Stimulated activated memory B cell treated with anti-CD40 and anti-IgM and Interleukin-4, amounts not matched to agents 10 μg/mL and 1 μg/mL and 100 μg/mL, for 72 hours (primary cell): Measurements from ENCODE around the gene SIPA1L2.

ENCODE experiments used
- ATAC-seq: fragments of 150-1000 bp; cut with Tn5 transposase; 2 replicates; pipeline ENCODE4 v1.10.0; 2021
- H3K27ac Mint-ChIP-seq: one replicate; pipeline ENCODE4 v1.8.0; 2022; ENCODE audit warnings: mild to moderate bottlenecking, mixed read lengths
- H3K27me3 Mint-ChIP-seq: one replicate; pipeline ENCODE4 v1.8.0; 2022; ENCODE audit warnings: mixed read lengths
- H3K36me3 Mint-ChIP-seq: one replicate; pipeline ENCODE4 v1.8.0; 2022; ENCODE audit warnings: mixed read lengths
- H3K4me1 Mint-ChIP-seq: one replicate; pipeline ENCODE4 v1.8.0; 2022; ENCODE audit warnings: mixed read lengths
- H3K4me3 Mint-ChIP-seq: one replicate; pipeline ENCODE4 v1.8.0; 2022; ENCODE audit warnings: mild to moderate bottlenecking, moderate library complexity, mixed read lengths
- H3K9me3 Mint-ChIP-seq: one replicate; pipeline ENCODE4 v1.8.0; 2022; ENCODE audit warnings: mixed read lengths

The SIPA1L2 gene

DNA sequence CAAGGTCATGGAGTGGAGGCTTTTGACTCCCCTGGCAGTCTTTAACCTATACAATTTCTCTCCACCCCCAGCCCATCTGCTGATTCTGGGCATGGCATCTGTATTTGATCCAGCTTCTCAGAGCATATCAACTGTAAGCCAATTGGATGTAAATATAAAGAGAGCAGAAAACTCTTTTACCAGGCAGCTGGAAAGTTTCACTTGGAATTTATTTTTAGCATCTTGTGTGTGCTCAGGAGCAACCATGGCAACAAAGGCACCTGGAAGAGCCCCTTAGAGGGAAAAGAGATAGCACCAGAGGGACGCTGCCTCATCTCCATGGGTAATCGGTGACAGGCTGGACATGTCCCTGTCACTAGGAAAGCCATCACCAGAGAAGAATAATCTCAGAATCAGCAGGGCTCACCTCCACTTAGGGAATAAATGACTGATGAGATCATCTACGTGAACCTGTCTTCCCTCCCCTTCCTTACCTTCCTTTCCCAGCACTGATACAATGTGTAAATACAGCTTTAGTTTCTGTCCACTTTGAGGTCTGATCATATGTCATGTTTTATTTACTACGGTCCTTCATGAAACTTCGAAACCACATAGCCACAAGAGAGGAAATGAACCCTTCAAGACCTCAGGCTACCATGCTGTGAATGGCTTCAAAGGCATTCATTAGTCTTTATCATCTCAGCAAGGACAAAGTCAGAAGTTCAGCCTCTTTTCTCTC lies 25.3 kb upstream of the SIPA1L2 start:
- Mint-ChIP-seq H3K4me3 (no peak overlapping the region), H3K27ac (no peak overlapping the region), H3K9me3 (no peaks in the 10 kb centered on the region), H3K36me3 (no peaks in the 10 kb centered on the region), H3K4me1 (no peaks in the 10 kb centered on the region), H3K27me3 (peaks cover 11% of the 10 kb centered on the region)
- peak; percentile 36 for ATAC-seq

DNA sequence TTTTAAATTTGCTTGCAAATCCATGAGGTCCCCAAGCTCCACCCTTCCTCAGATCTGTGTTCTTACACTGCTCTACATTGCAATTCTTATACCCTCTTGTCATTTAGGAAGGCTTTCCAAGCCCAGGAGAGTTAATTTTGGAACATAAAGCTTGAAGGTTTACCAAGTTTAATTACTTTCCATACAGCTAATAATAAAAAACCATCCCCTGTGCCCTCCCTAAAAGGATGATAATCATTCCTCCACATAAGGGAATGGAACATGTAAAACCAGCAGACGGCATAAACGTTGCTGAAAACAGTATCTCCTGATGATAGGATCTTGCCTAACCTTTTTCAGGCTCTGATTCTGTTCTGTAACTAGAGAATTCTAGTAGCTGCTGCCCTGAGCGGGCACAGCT lies 23.9 kb upstream of the SIPA1L2 start:
- Mint-ChIP-seq H3K27ac (no peak overlapping the region), H3K4me1 (no peaks in the 10 kb centered on the region), H3K36me3 (no peaks in the 10 kb centered on the region), H3K9me3 (no peaks in the 10 kb centered on the region), H3K4me3 (no peak overlapping the region), H3K27me3 (peaks cover 11% of the 10 kb centered on the region)
- no peak for ATAC-seq

DNA sequence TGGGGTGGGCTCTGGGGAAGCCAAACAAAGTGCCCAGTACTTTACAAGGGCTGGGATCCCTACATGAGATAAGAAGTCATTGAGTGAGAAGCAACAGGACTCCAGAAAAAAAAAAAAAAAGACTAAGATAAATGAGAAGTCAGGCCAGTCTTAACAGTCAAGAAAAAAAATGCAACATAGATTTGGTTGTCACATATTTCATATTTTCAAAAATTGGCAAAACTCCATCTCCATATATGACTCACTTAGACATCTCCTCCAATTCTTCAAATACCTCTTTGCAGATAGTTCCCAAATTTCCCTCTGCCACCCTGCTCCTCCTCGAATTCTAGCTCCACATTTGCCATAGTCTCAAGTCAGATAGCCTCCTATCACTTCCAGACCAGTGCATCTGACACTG lies 20.9 kb upstream of the SIPA1L2 start:
- H3K27ac Mint-ChIP-seq = no peak overlapping the region
- no peak for ATAC-seq
- H3K27me3 Mint-ChIP-seq = peaks cover 11% of the 10 kb centered on the region
- H3K4me3 Mint-ChIP-seq = no peak overlapping the region
- H3K36me3 Mint-ChIP-seq = no peaks in the 10 kb centered on the region
- no peaks in the 10 kb centered on the region for H3K9me3 Mint-ChIP-seq
- no peaks in the 10 kb centered on the region for H3K4me1 Mint-ChIP-seq

DNA sequence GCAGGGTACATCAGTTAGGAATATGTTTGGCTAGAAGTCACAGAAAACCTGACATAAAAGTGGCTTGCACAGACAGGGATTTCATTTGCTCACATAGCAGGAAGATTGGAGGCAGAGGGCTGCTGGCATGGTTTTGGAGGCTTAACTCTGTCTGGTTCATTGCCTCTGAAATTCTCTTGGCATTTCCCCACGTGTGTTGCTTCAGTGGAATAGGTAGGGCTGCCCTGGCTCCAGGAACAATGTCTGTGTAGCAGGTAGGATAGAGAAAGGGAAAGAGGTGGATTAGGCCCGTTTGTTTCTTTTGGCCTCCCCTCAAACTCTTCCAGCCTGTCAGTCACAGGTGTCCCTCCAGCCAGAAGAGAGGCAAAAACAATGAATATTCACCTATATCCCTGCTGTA lies 20.5 kb upstream of the SIPA1L2 start:
- H3K36me3 Mint-ChIP-seq = no peaks in the 10 kb centered on the region
- H3K4me3 Mint-ChIP-seq = no peak overlapping the region
- H3K4me1 Mint-ChIP-seq = no peaks in the 10 kb centered on the region
- peaks cover 11% of the 10 kb centered on the region for H3K27me3 Mint-ChIP-seq
- ATAC-seq = no peak
- H3K9me3 Mint-ChIP-seq = no peaks in the 10 kb centered on the region
- H3K27ac Mint-ChIP-seq = no peak overlapping the region

DNA sequence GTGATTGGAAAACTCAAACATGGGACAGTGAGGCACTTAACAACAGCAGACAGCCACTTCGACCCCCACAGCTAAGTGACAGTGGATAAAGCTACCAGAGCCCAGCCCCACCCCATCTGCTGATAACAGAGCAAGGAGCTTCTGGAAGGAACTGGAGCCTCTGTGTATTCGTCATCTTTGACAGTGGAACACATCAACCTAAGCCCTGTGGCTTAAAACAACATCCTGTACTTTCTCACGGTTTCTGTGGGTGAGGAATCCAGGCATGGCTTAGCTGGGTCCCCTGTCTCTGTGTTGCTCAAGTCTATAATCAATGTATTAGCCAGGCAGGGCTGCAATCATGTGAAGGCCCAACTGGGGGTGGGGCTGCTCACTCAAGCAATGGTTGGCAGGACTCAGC lies 18.4 kb upstream of the SIPA1L2 start:
- ATAC-seq = no peak
- Mint-ChIP-seq H3K4me1 (no peaks in the 10 kb centered on the region), H3K36me3 (no peaks in the 10 kb centered on the region), H3K4me3 (no peak overlapping the region), H3K27ac (no peak overlapping the region), H3K9me3 (peaks cover 6% of the 10 kb centered on the region), H3K27me3 (peaks cover 4% of the 10 kb centered on the region)

DNA sequence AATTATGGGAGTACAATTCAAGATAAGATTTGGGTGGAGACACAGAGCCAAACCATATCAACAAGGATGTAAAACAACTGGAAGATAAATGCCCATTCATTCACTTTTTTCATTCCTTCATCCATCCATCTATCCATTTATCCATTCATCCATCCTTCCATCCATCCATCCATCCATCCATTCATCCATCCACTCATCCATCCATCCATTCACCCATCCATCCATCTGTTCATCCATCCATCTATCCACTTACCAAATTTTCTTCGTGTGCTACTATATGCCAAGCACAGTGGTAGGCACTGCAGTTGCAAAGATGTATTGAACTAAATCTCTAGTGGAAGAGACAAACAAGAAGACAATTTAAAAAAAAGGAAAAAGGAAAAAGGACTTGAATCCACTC lies 14.3 kb upstream of the SIPA1L2 start:
- Mint-ChIP-seq H3K4me1 (no peaks in the 10 kb centered on the region), H3K27me3 (no peaks in the 10 kb centered on the region), H3K27ac (no peak overlapping the region), H3K36me3 (no peaks in the 10 kb centered on the region), H3K4me3 (no peak overlapping the region), H3K9me3 (peaks cover 6% of the 10 kb centered on the region)
- no peak for ATAC-seq

DNA sequence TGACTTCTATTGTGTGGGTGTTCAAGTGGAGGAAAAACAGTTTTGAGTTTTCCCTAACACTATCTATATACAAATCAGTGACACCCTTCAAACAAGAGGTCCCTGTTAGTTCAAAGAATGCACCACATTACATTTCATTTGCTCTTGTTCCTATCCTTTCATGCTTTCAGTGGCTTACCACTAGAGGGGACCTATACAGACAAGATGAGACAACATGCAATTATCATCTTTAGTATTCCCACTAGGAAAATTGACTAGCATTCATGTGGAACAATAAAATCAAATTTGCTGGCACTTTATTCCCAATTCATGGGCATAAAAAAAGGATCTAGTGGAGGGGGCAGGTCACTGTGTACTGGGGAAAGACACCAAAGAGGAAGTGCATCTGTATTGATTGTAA lies 13.3 kb upstream of the SIPA1L2 start:
- Mint-ChIP-seq H3K36me3 (no peaks in the 10 kb centered on the region), H3K27ac (no peak overlapping the region), H3K4me1 (no peaks in the 10 kb centered on the region), H3K27me3 (no peaks in the 10 kb centered on the region), H3K9me3 (peaks cover 6% of the 10 kb centered on the region), H3K4me3 (no peak overlapping the region)
- no peak for ATAC-seq

DNA sequence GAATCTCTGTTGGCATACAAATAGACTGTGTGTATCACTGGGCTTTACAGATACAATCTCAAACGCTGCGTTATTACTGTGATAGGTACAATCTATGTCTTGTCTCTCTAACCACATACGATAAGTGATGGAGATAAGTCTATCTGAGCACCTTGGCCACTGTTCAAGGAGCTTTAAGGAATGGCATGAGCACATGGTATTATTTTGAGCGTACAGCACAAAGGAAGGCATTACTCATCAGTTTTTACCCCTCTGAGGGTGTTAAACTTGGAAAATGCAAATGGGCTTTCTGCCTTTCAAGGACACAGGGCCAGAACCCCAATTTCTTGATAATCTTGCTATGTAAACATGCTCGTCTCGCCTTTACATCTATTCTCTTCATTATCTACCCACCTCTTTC lies 11.6 kb upstream of the SIPA1L2 start:
- H3K4me1 Mint-ChIP-seq = no peaks in the 10 kb centered on the region
- H3K27me3 Mint-ChIP-seq = no peaks in the 10 kb centered on the region
- H3K36me3 Mint-ChIP-seq = no peaks in the 10 kb centered on the region
- no peak overlapping the region for H3K27ac Mint-ChIP-seq
- no peak overlapping the region for H3K4me3 Mint-ChIP-seq
- peaks cover 6% of the 10 kb centered on the region for H3K9me3 Mint-ChIP-seq
- no peak for ATAC-seq

DNA sequence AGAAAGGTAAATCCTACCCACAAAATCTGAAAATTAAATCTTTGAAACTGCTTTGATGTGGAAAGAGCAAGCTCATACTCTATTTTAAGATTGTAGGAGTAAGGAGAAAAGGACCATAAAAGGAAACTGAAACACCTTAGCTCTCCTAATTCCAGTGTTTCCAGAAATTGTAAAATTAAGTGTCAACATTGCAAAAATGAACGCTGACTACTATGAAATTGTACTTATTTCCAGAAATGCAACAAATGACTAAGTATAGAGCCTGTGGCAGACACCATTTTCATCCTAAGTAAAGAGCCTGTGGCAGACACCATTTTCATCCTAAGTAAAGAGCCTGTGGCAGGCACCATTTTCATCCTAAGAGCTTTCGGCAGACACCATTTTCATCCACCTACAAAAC lies 6.9 kb upstream of the SIPA1L2 start:
- no peaks in the 10 kb centered on the region for H3K36me3 Mint-ChIP-seq
- no peak overlapping the region for H3K27ac Mint-ChIP-seq
- no peaks in the 10 kb centered on the region for H3K27me3 Mint-ChIP-seq
- no peaks in the 10 kb centered on the region for H3K9me3 Mint-ChIP-seq
- ATAC-seq = no peak
- H3K4me3 Mint-ChIP-seq = no peak overlapping the region
- no peaks in the 10 kb centered on the region for H3K4me1 Mint-ChIP-seq

DNA sequence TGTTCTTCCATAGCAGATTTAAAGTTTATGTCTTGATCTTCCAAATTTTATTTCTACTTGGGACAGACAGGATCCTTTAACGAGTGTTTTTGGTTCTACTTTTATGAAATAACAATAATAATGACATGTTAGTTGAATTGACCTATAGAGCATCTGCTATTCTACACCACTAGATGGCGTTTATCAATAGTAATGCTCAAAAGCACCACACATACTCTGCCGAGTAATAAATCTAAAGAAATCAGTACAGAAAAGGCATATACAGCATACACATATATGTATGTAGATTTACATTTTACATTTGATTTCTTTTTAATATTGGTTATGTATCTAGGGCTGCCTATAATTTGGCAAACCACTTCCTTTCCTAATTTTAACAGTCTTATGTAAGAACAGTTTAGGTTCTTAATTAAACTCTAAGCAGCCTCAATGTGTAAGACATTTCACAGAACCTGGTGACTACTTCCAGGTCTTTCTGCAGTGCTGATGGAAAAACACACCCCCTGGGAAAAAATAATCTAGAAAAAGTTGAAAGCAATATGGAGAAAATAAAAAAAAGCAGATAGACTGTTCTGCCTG lies 5.9 kb upstream of the SIPA1L2 start:
- Mint-ChIP-seq H3K27me3 (peaks cover 4% of the 10 kb centered on the region), H3K36me3 (no peaks in the 10 kb centered on the region)

DNA sequence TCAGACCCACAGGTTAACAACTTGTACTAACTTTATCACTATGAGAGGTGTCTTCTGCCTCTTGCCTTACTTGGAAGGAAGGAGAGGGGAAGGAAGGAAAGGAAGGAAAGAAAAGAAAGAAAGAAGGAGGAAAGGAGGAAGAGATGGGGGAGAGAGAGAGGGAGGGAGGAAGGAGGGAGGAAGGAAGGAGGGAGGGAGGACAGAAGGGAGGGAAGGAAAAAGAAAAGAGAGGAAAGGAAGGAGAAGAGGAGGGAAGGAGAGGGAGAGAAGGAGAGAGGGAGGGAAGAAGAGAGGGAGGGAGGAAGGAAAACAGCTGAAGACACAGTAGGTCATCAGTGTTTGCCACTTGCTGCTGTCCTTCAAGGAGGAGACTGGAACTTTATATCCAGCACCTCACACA lies 5.3 kb upstream of the SIPA1L2 start:
- no peaks in the 10 kb centered on the region for H3K9me3 Mint-ChIP-seq
- no peak overlapping the region for H3K27ac Mint-ChIP-seq
- peaks cover 7% of the 10 kb centered on the region for H3K4me1 Mint-ChIP-seq
- no peaks in the 10 kb centered on the region for H3K36me3 Mint-ChIP-seq
- H3K4me3 Mint-ChIP-seq = no peak overlapping the region
- ATAC-seq = no peak
- peaks cover 10% of the 10 kb centered on the region for H3K27me3 Mint-ChIP-seq

More for the DNA sequence above, 5.9 kb upstream of the SIPA1L2 start:
- peak; percentile 59 for ATAC-seq
- Mint-ChIP-seq H3K9me3 (no peaks in the 10 kb centered on the region), H3K27ac (no peak overlapping the region), H3K4me3 (no peak overlapping the region), H3K4me1 (peaks cover 2% of the 10 kb centered on the region)

DNA sequence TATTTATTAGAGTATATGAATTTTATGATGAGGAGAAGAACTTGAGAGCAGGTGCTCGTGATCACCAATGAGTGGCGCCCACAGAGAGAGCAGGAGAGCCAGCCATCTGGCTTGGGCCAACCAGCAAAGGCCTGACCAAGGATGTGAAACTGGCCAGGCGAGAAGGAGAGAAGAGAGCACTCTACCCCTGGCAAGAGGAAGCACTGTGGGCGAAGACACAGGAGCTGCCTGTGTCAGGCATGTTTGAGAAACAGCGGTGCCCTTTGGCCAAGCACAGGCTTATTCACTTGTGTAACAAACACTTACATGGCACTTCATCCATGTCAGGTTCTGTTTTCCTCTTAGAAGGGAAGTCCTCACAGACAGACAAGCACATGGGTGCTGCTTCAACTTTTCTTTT lies 4.2 kb upstream of the SIPA1L2 start:
- no peak overlapping the region for H3K4me3 Mint-ChIP-seq
- no peak overlapping the region for H3K27ac Mint-ChIP-seq
- no peak for ATAC-seq
- peaks cover 11% of the 10 kb centered on the region for H3K4me1 Mint-ChIP-seq
- peaks cover 16% of the 10 kb centered on the region for H3K27me3 Mint-ChIP-seq
- no peaks in the 10 kb centered on the region for H3K9me3 Mint-ChIP-seq
- H3K36me3 Mint-ChIP-seq = no peaks in the 10 kb centered on the region

DNA sequence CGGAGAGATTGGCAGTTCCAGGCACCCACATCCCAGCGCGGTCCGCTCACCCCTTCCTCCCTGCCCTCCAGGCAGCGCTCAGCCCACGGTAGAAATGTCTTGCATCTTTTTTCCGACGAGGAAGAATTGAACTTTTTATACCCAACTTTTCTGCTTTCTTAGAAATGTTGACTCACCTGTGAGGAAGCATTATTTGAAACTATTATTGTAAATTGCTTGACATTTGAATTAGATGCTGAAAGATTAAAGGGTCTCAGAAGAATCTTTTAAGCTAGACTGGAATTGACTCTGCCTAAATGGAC lies 912 bp upstream of the SIPA1L2 start:
- no peak for ATAC-seq
- Mint-ChIP-seq H3K9me3 (no peaks in the 10 kb centered on the region), H3K27ac (no peak overlapping the region), H3K27me3 (peaks cover 44% of the 10 kb centered on the region), H3K36me3 (no peaks in the 10 kb centered on the region), H3K4me1 (peaks cover 14% of the 10 kb centered on the region), H3K4me3 (peak overlapping the region; percentile 80)

DNA sequence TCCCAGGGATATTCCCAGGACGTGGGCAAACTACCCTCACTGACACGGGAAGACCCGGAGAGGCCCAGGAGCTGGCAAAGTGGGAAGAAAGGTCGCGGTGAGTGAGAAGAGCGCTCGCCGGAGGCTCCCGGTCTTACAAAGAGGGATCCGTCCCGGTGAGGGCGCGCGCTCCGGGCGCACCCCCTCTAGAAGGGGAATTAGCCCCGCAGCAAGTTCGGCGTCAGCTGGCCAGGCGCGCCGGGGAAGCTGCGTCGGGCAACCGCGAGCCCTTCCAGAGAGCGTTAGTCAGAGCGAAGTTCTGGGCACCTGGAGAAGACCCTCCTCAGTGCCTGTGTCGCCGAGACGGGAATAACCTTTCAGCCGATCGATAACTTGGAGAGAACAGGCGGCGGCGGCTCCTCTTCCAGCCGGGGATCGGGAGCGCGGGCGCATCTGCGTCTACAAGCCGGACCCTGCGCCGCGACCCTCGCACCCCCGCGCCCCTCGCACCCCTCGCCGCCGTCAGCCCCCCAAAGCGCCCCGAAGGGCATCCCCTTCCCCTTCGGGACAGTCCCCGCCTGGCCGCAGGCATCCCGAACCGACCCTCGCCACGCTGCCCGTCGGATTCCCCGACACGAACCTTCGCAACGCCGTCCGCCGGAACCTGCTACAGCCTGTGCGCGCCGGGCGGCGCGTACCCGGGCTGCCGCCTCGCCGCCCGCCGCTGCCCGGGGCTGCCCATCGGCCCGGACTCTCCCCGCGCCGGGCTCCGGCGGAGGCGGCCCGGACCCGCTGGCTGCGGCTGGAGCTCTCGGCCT lies 485 bp downstream of the SIPA1L2 start:
- ATAC-seq = peak; percentile 60
- Mint-ChIP-seq H3K27me3 (peaks cover 58% of the 10 kb centered on the region), H3K4me3 (peak overlapping the region; percentile 76), H3K27ac (no peak overlapping the region), H3K9me3 (no peaks in the 10 kb centered on the region), H3K4me1 (peaks cover 14% of the 10 kb centered on the region), H3K36me3 (no peaks in the 10 kb centered on the region)

DNA sequence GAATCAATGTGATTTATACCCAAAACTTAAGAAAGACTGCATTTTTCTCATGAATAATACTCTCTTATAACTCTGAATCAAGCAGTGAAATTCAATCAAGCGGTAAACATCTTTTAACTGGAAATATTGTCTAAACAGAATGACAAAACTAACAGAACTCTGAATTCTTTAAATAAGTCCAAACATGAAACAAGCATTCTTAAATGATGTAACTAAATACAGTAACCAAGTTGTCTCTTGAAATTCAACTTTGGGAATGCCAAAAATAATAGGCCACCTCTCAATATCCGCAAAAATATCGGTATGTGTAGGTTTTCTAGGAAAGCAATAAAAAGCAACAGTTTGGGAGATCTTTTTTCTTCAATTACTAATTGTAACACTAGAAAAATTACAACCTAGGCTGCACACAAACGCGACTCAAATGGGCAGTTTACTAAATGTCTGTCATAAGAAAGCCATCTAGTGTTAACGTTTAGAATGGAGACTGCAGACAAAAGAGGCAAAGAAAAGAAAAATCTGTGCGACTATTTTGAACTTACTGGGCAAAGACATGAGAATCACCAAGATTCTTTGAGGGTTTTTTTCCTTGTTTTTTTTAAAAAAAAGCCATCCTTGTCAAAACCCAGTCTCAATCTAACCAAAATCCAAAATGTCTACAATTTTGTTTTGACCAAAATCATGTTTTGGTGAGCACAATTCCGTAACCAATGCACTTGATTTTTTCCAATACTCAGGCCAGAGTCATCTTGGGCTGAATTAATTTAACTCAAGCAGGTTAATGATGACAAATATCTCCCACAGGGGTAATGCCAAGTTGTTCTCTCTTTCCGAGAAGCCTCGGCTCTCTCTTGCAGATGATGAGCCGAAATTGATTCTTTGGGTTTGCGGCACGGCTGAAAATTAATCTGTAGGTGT lies 1.3 kb downstream of the SIPA1L2 start:
- Mint-ChIP-seq H3K4me3 (peak overlapping the region; percentile 76), H3K27me3 (peaks cover 61% of the 10 kb centered on the region), H3K9me3 (no peaks in the 10 kb centered on the region), H3K36me3 (no peaks in the 10 kb centered on the region), H3K27ac (no peak overlapping the region), H3K4me1 (peaks cover 14% of the 10 kb centered on the region)
- ATAC-seq = no peak
